ENCODE results near the gene RSPH1. TPM values are rescaled to one million over a fixed set of nuclear protein-coding genes. Genes with fewer than 3 reads are reported as not detected.

The RSPH1 gene
- total and polyA plus RNA-seq, 8 donors: 0.37 to 8.9 (median 1.8) TPM; not detected in 1

DNA sequence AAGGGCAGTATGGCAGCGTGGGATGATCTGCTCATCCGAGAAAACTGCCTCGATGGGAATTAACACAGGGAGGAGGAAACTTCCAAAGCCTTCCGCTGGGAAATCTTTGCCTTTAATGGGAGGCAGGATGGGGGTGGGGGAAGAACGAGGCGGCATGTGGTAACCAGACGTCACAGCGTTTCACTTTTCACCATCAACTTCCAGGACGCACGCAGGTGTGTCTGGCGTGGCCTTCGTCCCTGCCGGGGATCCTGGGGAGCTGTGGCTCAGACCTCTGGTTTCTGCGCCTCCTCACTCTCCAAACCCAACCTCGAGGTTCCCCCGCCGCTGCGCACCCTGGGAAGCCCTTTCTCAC, 282 bp downstream of the RSPH1 start:
- Histone ChIP-seq H3K4me1 (peaks cover 11 to 27% (median 18%) of the 10 kb centered on the region in 4 donors), H3K27ac (peak overlapping the region; percentile 75 to 95 (median 88))
- DNase-seq: no peak

DNA sequence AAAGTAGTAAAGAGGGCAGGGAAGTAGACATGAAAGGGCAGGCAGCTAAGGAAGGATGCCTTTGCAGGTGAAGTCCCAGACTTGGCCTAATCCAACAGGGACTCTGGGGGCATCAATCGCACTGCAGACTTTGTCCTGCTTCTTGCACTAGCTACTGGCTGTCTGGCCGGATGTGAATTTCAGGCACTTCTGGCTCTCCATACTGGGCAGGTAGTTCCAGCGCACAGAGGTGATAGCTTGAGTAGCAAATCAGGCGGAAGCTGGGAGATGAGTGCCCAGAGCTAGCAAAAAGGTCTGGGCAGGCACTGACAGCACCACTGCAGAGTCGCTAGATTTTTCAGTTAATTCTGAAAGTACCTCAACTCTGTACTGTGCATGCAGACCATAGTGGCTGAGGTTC, 997 bp downstream of the RSPH1 start:
- H3K36me3 ChIP-seq: no peaks in the 10 kb centered on the region
- 83 to 95% (median 90%) methylated on average over 4 to 5 of the region's 5 CpGs for WGBS, 5 donors
- peak overlapping the region in 1 of 4 donors; percentile 62 for H3K4me3 ChIP-seq
- TF ChIP-seq, protein P1, sequence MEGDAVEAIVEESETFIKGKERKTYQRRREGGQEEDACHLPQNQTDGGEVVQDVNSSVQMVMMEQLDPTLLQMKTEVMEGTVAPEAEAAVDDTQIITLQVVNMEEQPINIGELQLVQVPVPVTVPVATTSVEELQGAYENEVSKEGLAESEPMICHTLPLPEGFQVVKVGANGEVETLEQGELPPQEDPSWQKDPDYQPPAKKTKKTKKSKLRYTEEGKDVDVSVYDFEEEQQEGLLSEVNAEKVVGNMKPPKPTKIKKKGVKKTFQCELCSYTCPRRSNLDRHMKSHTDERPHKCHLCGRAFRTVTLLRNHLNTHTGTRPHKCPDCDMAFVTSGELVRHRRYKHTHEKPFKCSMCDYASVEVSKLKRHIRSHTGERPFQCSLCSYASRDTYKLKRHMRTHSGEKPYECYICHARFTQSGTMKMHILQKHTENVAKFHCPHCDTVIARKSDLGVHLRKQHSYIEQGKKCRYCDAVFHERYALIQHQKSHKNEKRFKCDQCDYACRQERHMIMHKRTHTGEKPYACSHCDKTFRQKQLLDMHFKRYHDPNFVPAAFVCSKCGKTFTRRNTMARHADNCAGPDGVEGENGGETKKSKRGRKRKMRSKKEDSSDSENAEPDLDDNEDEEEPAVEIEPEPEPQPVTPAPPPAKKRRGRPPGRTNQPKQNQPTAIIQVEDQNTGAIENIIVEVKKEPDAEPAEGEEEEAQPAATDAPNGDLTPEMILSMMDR (IDR thresholded peaks at IDR 0.05): no peak
- TF ChIP-seq POLR2A (IDR thresholded peaks at IDR 0.05) (no peak), POLR2AphosphoS5 (IDR thresholded peaks at IDR 0.05) (no peak), EP300 (IDR thresholded peaks at IDR 0.05) (no peak)
- peaks cover 11 to 27% (median 18%) of the 10 kb centered on the region in 4 donors for H3K4me1 ChIP-seq
- H3K27ac ChIP-seq: peak overlapping the region; percentile 75 to 95 (median 88)
- H3K27me3 ChIP-seq: no peaks in the 10 kb centered on the region
- H3K9me3 ChIP-seq: no peaks in the 10 kb centered on the region
- intact Hi-C loops (cut with DNase I; ENCODE audit: low total_unique reads): no loop called here
- DNase-seq: no peak

More for the DNA sequence above, 282 bp downstream of the RSPH1 start:
- TF ChIP-seq POLR2AphosphoS5 (IDR thresholded peaks at IDR 0.05): no peak
- no peak for TF ChIP-seq POLR2A (IDR thresholded peaks at IDR 0.05)
- no peak for TF ChIP-seq EP300 (IDR thresholded peaks at IDR 0.05)
- TF ChIP-seq, protein P1 (IDR thresholded peaks at IDR 0.05): peak in 1 of 7 experiments; percentile 18
- no peaks in the 10 kb centered on the region for H3K36me3 ChIP-seq
- intact Hi-C loops (cut with DNase I; ENCODE audit: low total_unique reads): no loop called here
- peak overlapping the region; percentile 62 to 68 (median 64) for H3K4me3 ChIP-seq
- 1 to 3% (median 3%) methylated on average over 18 of the region's 18 CpGs for WGBS, 5 donors
- H3K27me3 ChIP-seq: no peaks in the 10 kb centered on the region
- H3K9me3 ChIP-seq: no peaks in the 10 kb centered on the region

DNA sequence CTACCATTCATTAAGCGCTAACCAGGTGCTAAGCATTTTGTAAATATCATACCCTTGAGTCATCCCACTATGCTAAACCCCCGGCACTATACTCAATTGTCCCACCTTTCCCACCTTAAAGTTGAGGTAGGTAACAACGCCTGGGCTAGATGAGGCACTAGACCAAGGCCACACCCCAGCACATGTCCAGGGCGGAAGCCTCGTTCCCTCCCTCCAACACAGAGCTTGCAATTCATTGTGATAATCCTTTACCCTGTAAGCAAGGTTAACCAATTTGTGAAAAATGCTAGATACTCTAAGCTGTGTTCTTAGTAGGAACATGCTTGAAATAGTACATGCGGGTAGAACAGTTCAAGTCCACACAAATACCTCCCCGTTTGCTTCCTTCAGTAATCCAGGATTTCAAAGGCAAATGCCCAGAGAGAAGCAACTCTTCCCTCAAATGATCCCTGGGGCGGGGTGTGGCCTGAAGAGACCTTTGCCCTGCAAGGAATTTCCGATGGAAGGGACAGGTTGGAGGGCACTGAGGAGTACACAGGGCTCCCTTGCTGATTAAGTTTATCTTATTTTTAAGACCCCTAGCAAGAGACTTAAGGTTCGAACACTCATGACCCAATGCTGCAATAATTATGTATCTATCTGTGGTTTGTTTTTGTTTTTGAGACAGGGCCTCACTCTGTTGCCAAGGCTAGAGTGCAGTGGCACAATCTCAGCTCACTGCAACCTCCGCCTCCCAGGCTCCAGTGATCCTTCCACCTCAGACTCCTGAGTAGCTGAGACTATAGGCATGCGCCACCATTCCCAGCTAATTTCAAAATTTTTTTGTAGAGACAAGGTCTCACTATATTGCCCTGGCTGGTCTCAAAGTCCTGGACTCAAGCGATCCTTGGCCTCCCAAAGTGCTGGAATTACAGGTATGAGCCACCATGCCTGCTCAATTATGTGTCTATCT, 2.6 kb downstream of the RSPH1 start:
- H3K36me3 ChIP-seq: no peaks in the 10 kb centered on the region
- 70 to 87% (median 77%) methylated on average over 13 of the region's 13 CpGs for WGBS, 5 donors
- TF ChIP-seq POLR2A (IDR thresholded peaks at IDR 0.05): no peak
- no peaks in the 10 kb centered on the region for H3K9me3 ChIP-seq
- intact Hi-C loops (cut with DNase I; ENCODE audit: low total_unique reads): no loop called here
- no peak for DNase-seq
- H3K4me3 ChIP-seq: no peak overlapping the region
- peaks cover 11 to 27% (median 18%) of the 10 kb centered on the region in 4 donors for H3K4me1 ChIP-seq
- H3K27ac ChIP-seq: no peak overlapping the region
- H3K27me3 ChIP-seq: no peaks in the 10 kb centered on the region

DNA sequence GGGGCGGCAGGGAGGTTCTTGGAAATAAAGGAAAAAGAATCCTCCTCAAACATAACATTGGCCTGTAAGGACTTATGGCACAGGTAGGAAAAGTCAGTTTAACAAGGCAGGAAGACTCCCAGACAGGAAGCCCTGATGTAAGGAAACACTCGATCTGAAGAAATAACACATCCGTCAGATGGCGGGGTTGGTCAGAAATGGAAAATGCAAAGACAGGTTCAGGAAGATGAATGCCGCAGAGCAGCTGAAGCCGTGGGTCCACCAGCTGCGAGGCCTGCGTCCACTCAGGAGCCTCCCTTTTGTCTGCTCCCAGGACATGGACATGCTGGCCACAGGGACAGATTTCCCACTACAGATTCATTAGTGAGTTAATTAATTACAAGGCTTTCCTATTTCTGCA, 3.8 kb downstream of the RSPH1 start:
- Histone ChIP-seq H3K9me3 (no peaks in the 10 kb centered on the region), H3K27me3 (no peaks in the 10 kb centered on the region), H3K27ac (no peak overlapping the region), H3K4me3 (no peak overlapping the region), H3K4me1 (peaks cover 11 to 25% (median 17%) of the 10 kb centered on the region in 4 donors), H3K36me3 (no peaks in the 10 kb centered on the region)
- no peak for DNase-seq
- 79 to 92% (median 81%) methylated on average over 8 of the region's 8 CpGs for whole genome bisulfite sequencing, 5 donors
- intact Hi-C loops (cut with DNase I; ENCODE audit: low total_unique reads): no loop called here
- TF ChIP-seq POLR2A (IDR thresholded peaks at IDR 0.05) (no peak), POLR2AphosphoS5 (IDR thresholded peaks at IDR 0.05) (no peak), EP300 (IDR thresholded peaks at IDR 0.05) (no peak)
- TF ChIP-seq, protein P1 (IDR thresholded peaks at IDR 0.05): no peak
